Activated CD8-positive, alpha-beta memory T cell treated with anti-CD3 and anti-CD28 coated beads for 36 hours (primary cell): ENCODE results near the gene FAM131B. TPM values are rescaled to one million over a fixed set of nuclear protein-coding genes. Genes with fewer than 3 reads are reported as not detected.

Experiments used
- CTCF ChIA-PET: fragments of 350-600 bp; sonication (Branson Sonifier 250); formaldehyde crosslinking; loops from one replicate; lab custom pipeline; 2021; ENCODE audit warnings: antibody characterized with exemption; lab: Charles Lee
- POLR2A ChIA-PET: fragments of 350-600 bp; sonication (Branson Sonifier 250); formaldehyde crosslinking; loops from one replicate; lab custom pipeline; 2021; ENCODE audit warnings: antibody characterized with exemption; lab: Charles Lee
- total RNA-seq, 2 experiments: library from RNA; stranded (reverse); gene quantifications; one replicate each; pipeline ENCODE4 v1.2.3, GENCODE V29; 2021

FAM131B gene
- total RNA-seq, 2 experiments from 2014 or later: 2.2 to 2.3 TPM

DNA sequence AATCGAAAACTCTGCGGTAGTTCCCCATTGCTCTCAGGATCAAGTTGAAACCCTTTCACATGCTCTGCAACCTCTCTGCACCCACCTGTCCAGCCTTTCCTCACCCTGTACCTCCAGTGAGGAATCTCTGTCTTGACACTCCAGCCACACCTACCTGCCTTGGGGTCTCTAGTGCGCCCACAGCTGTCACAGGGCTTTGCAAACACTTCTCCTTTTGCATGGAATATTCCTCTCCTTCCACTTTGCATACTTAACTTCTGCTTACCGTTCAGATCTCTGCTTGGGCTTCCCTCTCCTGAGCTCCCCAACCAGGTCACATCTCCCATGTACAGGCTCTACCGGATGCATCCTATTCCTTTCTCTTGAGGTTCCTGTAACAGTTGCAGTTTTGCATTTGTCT lies 12.0 kb upstream of the FAM131B start:
- ChIA-PET CTCF (interaction anchor here (0.5 to 1.8 kb wide), 5 partner anchors 10 to 134 kb away, joined by 3 to 7 read pairs (median 4); no protein-coding TSS in a partner anchor), POLR2A (interaction anchor here (1.3 kb wide), 1 partner anchor 87 kb away, joined by 4 read pairs; the partner anchor contains the start of gene CASP2)

DNA sequence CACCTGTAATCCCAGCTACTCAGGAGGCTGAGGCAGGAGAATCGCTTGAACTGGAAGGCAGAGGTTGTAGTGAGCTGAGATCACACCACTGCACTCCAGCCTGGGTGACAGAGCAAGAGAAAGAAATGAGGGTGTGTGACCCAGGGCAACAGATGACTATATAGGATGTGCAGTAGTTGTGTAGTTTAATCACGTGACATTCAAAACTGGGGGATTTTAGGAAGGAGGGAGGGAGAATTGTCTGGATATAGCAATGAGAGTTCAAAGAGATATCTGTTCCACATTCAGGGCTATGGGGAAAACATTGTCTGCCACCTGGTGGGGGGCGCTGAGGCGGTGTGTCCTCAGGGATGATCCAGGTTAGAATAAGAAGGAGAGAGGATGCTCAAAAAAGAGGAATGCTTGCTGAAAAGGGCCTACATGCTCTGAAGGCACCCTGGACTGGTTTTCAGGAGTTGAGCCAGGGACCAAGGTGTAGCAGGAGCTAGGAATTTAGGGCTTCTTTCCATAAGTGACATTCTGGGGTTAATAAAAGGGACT lies 10.8 kb upstream of the FAM131B start:
- ChIA-PET POLR2A (no interaction called here), CTCF (interaction anchor here (0.8 kb wide), 1 partner anchor 28 kb away, joined by 3 read pairs; no protein-coding TSS in a partner anchor)

DNA sequence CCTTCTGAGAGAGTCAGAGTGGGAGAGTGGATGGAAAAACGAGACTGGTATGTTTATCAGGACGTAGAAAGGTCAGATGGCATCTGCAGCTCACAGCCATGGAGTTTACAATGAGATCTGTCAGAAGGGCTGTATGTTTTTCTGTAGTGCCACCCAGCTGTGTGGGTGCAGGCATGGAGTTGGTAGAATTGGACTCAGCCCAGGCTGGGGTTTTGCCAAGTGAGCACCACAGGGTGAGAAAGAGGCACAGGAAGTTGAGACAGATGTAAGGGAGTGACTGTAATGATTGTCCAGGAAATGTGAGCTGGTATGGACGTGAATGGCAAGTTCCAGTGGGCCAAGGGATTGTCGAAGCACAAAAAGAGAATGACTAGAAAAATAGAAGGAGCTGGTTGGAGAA lies 9.6 kb upstream of the FAM131B start:
- POLR2A ChIA-PET: interaction anchor here (0.5 kb wide), 1 partner anchor 101 kb away, joined by 4 read pairs; no protein-coding TSS in a partner anchor

DNA sequence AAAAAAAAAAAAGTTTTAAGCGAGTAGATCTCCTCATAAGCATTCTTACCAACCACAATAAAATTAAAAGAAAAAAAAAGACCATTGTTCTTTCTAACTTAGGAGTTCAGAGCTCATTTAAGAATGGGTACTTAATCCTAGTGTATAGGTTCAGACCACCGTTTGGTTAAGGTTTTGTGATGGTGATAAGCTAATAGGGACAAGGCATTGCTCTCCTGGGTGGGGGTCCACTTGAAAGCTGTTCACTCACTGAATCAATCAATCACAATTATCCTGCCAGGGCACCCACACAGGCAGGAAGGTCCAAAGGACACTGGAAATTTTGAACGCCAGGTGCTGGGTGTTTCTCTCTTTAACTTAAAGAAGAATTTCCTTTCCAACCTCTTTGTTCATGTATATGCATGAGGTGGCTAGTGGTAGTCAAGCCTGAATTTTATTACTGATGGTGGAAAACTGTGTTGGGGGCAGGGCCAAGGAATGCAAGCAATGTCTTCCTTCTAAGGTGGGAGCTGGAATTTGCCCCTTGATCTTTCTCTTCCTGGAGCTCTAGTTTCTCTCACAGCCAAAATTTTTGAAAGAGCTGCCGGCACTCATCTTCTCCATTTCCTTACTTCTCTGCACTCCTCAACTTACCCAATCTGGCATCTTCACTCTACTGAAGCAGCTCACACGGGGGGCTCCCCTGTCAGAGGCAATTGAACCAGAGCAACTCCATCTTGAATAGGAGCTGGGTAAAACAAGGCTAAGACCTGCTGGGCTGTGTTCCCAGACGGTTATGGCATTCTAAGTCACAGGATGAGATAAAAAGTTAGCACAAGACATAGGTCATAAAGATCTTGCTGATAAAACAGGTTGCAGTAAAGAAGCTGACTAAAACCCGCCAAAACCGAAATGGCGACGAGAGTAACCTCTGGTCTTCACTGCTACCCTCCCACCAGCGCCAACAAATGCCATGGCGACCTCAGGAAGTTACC lies 7.5 kb upstream of the FAM131B start:
- ChIA-PET POLR2A (interaction anchor here (0.9 kb wide), 1 partner anchor 7 kb away, joined by 3 read pairs; the partner anchor contains the start of gene FAM131B), CTCF (interaction anchor here (1.1 to 1.8 kb wide), 3 partner anchors 10 to 130 kb away, joined by 3 to 17 read pairs (median 6); no protein-coding TSS in a partner anchor)

More for the DNA sequence above, 9.6 kb upstream of the FAM131B start:
- CTCF ChIA-PET: interaction anchor here (0.8 to 1.8 kb wide), 3 partner anchors 8 to 131 kb away, joined by 3 to 17 read pairs (median 5); partner anchors contain the start of gene FAM131B

DNA sequence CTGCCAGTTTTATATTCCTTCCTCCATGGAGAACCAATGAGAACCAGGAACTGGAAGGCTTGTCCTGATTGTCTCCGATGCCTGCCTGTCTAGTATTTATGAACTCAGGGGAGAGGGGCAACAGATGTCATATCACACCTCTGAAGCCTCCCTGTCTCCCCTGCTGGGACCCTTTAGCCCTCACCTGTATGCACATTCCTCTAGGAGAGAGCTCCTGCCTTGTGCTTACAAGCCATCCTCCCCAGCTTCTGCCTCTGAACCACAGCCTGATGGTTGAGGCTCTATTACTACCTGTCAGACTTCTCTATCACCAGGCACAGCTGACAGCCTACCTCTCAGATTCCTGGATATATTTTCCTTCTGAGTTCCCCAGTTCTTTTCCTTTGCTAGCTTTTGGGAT lies 5.9 kb upstream of the FAM131B start:
- CTCF ChIA-PET: interaction anchor here (1.6 kb wide), 1 partner anchor 128 kb away, joined by 3 read pairs; no protein-coding TSS in a partner anchor
- POLR2A ChIA-PET: interaction anchor here (0.7 kb wide), 1 partner anchor 12 kb away, joined by 3 read pairs; no protein-coding TSS in a partner anchor

DNA sequence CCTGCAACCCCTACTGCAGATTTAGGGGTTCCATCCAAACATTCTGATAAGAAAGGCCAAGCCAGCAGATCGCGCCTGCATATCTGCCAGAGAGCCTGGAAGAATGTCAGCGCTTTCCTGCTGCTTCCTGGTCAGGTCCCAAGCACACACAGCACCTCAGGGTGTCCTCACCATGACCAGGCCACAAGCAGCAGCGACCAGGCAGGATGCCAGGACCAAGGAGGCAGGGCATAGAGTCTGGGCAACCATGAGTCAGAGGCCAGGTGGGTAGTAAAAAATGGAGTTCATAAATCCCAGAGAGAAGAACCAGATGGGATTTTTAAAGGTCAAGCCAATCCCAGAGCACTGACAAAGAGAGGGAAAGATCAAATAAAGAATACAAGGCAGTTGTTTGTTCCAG lies 5.5 kb upstream of the FAM131B start:
- POLR2A ChIA-PET: no interaction called here
- CTCF ChIA-PET: interaction anchor here (1.2 to 1.6 kb wide), 2 partner anchors 12 to 128 kb away, joined by 3 to 4 read pairs; no protein-coding TSS in a partner anchor

DNA sequence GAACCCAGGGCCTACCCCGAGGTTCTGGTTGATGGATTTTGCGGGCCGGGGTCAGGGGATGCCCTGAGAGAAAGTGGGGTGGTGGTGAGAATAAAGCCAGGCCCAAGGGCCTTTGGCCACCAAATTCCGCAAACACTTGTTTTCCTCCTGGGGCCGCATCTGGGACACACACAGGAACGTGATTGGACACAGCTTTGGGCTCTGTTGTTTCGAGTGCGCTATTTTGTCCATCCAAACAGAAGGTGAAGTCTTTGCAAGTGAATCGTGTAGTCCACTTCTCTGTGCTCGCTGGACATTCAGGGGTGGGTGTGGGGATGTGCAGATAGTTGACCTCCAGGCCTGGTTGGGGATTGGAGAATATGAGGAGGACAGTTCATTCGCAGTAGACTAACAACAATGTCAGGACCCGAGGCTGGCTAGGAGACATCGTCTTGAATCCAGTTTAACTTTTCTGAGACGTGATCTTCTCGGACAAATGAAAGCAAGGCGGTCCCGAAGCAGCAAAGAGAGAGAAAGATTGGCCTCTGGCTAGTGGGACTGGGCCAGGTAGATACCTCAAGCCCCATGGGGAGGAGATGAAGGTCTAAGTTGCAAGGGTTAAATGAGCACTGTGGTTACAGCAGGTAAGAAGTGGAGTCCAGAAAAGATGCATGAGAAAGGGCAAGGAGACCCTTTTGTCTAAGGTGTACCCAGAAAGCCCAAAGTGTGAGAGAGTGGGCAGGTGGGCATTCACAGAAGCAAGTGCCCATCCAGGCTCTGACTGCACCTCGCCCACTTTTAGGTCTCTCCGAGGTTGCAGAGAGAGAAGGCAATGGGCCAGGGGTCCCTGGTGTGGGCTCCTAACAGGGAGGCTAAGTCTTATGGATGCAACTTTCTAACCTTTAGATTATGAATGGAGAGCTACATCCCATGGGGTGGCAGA lies 764 bp upstream of the FAM131B start:
- ChIA-PET CTCF (interaction anchor here (1.2 to 2.7 kb wide), 3 partner anchors 12 to 18 kb away, joined by 3 to 7 read pairs (median 5); no protein-coding TSS in a partner anchor), POLR2A (no interaction called here)

DNA sequence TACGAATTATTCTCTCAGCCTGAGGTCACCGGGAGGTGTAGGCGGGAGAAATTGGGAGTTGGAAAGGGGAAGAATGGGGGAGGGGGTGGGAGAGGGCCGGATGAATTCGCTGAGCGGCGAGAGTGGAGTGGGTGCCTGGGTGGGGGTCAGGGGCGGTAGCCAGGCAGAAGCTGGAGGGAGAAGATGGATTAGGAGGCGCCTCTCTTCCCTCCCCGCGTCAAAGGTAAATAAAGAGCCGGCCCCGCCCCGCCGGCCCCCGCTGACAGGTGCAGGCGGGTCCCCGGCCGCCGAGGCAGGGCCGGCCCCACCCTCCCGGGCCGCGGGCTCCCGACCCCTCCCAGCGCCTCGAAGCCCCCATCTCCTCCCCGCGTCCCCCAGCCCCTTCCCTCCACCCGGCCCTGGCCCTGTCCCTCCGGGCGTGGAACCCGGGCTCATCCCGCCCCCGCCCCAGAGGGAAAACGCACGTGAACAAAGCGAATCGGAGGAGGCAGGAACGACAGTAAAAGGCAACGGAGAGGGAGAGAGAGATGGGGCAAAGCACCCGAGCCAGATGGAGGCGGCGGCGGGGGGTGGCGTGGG lies 872 bp downstream of the FAM131B start:
- ChIA-PET POLR2A (no interaction called here), CTCF (interaction anchor here (0.6 kb wide), 1 partner anchor 19 kb away, joined by 3 read pairs; no protein-coding TSS in a partner anchor)

DNA sequence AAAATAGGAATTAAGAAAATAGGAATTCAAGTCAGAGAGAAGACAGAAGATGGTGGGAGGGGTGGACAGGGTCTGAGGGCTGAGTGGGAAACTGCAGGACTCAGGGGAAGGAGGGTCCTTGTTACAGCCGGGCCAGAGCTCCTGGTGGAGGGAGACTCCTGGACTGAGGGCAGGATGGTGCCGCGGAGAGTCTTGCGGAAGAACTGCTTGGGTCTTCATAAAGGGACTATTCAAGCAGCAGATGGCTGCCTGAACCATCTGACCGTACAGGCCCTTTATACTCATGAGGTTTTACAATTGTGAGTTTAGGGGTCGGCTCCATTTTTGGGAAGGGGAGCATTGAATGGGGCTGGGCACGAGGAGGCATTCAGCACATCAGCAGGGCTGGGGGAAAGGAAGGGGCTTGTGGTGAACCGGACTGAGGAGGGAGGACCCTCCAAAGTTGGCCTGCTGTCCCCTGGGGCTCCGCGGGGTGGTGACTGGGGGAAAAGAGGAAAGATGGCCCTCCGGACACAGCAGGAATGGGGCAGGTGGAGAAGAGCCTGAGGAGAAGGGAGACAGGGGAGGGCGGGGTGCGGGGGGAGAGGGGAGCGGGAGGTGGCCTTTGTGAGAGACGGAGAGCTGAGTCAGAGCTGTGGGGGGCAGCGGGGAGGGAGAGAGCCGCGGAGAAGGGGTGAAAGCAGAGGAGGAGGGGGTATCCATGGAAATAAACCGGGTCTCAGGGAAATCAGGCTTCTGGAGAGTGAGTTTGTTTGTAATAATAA lies 1.5 kb downstream of the FAM131B start:
- ChIA-PET CTCF (interaction anchor here (0.6 to 0.8 kb wide), 2 partner anchors 19 kb away, joined by 3 read pairs; no protein-coding TSS in a partner anchor), POLR2A (no interaction called here)

DNA sequence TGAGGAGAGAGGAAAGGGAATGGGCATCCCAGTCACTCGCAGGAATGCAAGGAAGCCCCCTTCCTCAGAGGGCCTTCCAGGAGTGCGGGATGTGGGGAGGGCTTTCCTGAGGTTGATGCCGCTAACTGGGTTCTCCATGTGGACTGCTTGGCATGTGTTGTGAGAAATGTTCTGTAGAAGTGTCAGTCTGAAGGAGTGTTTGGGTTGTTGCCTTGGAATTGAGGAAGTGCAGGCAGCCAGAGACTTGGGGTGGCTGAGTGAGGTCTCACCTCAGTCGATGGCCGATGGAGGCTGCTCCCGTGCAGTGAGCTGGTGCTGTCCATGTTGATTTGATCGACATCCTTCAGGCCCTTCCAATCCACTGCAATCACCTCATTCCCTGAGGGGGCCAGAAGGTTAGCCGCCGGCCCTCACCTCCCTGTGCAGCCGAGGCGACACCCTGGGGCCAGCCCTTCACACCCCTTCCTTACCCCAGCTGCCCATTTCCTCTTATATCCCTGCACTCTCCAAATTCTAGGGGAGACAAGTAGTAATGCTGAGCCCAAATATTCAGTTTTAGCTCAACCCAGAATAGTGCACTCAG lies 2.7 kb downstream of the FAM131B start:
- ChIA-PET POLR2A (no interaction called here), CTCF (interaction anchor here (0.8 kb wide), 1 partner anchor 20 kb away, joined by 3 read pairs; no protein-coding TSS in a partner anchor)

DNA sequence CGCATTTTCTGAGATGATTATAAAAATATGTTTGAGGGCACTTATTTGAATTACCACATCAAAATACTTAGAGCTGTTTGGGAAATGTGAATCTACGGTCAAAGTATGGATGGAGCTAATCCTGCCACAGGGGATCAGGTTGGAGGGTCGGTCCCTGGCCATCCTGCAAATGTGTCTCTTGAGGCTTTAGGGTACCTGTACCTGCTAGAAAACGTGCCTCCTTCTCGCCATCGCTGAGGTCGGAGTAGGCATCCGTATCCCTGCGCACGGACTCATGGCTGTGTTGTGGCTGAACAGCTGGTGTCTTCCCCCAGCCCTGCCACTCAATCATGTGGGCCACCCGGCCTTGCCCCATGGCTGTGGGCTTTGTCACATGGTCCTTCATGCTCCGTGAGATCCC lies 3.9 kb downstream of the FAM131B start:
- ChIA-PET POLR2A (no interaction called here), CTCF (interaction anchor here (2.7 kb wide), 1 partner anchor 13 kb away, joined by 9 read pairs; no protein-coding TSS in a partner anchor)

DNA sequence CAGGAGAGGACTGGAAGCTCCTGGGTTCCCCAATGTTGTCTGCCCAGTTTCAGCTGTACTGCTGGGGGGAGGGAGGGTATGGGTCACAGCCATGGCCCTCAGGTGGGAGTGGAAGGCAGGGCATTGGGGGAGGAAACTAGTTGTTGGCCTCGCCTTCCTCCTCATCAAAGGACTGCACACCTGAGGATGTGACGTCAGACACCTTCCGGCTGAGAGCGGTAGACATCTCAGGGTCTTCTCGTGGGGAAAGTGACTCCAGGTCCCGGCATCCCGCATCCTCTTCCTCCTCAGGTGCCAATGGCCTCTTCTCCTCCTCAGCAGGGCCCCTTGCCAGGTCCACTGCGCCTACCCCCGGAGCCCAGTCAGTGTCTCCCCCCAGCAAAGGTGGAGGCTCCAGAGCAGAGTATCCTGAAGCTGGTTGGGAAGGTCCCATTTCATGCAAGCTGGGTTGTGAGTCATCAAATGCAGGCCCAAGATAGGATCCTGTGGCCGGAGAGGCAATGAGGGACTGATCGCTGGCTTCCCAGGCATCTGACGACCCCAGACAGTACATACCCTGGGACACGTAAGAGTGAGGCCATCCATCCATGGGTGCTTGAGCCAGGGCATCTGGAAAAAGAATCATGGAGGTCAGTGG lies 6.0 kb downstream of the FAM131B start:
- ChIA-PET CTCF (interaction anchor here (1.3 to 2.7 kb wide), 4 partner anchors 11 to 24 kb away, joined by 5 to 9 read pairs (median 6); no protein-coding TSS in a partner anchor), POLR2A (interaction anchor here (0.5 kb wide), 1 partner anchor 109 kb away, joined by 10 read pairs; no protein-coding TSS in a partner anchor)

DNA sequence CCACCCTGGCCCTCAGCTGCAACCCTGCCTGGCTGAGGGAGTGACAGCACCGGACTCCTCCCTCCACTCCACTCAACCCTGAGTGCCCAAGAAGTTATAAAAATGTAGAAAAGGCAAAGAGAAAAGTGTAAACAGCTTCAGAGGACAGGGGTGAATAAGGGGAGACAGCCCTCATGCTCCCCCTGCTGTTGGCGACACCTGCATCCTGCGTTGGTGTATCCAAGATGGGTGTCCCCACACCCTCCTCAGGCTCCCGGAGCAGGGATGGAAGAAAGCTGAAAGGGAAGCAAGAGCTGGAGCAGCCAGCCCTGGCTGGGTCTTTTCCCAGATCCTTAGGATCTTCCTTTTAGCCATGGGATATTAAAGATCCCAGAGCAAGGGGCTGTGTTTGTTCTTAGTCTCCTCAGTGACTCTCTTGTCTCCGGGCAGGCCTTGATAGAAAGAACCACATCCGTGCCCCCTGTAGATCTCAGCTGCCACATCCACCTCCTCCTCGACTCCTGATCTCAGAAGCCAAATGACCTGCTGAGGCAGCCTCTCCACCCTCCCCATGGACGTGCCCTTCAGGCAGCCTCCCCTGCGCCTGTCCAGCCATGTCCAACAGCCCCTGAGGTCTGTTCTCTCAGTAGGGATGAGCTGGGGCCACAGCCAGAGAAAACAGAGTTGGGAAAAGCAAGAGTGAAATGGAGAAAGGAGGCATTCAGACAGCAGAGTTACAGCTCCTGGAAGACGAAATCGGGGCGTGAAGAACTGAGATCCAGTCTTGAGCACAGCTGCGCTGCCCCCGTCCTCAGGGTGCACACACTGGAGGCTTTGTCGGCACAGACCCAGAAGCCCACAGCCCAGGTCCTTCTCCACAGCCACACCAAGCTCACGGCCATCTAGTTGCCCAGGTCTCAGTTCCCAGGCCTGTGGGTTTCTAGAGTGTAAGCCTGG lies 6.8 kb downstream of the FAM131B start:
- POLR2A ChIA-PET: no interaction called here
- CTCF ChIA-PET: interaction anchor here (1.3 to 1.5 kb wide), 2 partner anchors 10 to 14 kb away, joined by 6 read pairs; no protein-coding TSS in a partner anchor

DNA sequence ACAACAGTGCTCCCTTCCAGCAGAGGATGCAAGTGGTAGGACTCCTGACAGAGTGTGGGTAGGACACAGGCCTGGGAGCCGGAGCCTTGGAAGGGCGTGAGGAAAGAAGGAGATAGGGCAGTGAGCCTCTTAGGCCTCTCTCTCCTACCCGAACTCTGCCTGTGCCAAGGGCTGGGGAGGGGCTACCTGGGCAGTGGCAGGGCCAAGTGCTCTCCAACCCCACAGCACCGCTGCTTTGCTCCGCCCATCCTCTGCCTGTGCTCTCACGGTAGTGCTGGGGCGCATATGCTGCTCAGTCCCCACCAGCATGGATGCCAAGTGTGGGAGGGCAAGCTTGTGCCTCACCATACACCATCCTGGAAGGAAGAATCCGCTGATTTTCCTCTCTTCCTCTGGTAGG lies 7.5 kb downstream of the FAM131B start:
- ChIA-PET POLR2A (no interaction called here), CTCF (interaction anchor here (1.5 kb wide), 1 partner anchor 10 kb away, joined by 6 read pairs; no protein-coding TSS in a partner anchor)

DNA sequence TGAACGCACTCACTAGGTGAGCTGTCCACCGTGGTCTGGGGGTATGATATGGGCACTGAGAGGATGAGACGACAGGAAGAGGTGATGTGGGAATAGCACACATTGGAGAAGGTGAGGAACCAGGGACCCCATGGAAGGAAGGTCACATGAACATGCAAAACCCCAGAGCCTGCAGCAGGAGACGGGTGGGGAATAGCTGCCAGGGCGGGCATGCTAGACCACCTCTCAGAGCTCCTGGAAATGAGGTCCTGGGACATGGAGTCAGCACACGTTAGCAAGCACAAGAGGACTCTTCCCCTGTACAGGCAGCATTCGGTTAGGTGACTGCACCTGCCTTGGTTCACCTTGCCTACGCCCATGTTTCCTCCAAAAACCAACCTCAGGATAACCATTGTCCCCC lies 8.1 kb downstream of the FAM131B start:
- CTCF ChIA-PET: no interaction called here
- POLR2A ChIA-PET: no interaction called here
